ENCODE measurements around the gene PIERCE2. TPM values are rescaled to one million over a fixed set of nuclear protein-coding genes. Genes with fewer than 3 reads are reported as not detected.
A peak's percentile ranks its signal among the peaks of the same experiment; 100 is the strongest.

PIERCE2 gene
- total and polyA plus RNA-seq, 2 of the 13 experiments (the other 11 are each of a cell fraction or from before 2014, with no cell fraction given), result 0.09 TPM; not detected in 1

DNA sequence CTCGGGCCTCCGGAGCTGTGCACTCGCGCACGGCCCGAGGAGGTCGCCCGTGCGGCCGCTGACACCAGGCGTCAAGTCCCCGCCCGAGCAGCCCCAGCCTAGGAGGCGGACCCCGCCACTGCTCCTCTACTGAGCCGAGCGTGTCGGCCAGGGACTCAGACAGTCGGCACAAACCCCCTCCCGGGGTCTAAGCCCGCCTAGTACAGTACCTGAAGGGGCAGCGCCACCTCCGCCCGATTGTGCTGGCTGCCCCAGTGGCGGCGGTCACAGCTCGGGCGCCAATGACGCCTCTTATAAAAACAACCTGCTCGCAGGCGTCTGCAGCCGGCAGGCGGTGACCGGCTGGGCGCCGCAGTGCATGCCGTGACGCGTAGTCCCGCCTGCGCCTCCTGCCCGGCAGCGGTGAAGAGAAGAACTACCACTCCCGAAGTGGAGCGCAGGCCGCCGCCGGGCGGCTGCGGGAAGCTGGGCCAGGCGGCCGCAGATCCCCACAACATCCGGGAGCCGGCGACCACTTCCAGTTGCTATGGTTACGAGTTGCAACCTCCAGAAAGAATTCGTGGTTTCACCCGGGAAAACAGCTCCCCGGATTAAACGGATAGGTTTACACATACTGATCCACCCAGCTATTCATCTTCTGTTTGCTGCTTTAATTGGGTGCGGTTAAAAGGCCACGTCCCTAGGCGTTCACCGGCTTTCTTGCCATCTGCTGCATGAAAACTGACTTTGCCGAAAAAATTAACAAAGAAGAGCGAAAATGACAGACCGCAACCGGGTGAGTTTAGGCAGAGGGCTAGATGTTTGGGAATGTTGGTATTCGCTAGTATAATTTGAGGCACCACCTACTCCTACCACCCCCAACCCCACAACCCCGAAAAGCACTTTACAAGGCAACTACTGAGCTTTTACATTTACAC, at the start of gene PIERCE2, which contains the start of gene CCPG1 (continued):
- TF ChIP-seq HNF1B (CRISPR knock-in tag; IDR thresholded peaks at IDR 0.05) (peak; percentile 82; the same call in 1 of the 2 replicates), ZNF550 (CRISPR knock-in tag; IDR thresholded peaks at IDR 0.05; ENCODE audit: borderline replicate concordance) (no peak), AKAP8 (CRISPR knock-in tag; IDR thresholded peaks at IDR 0.05) (peak; percentile 70; the same call in 1 of the 2 replicates), FLYWCH1 (CRISPR knock-in tag; IDR thresholded peaks at IDR 0.05) (no peak), ZNF737 (CRISPR knock-in tag; IDR thresholded peaks at IDR 0.05; ENCODE audit: borderline replicate concordance) (no peak), ZNF558 (CRISPR knock-in tag; IDR thresholded peaks at IDR 0.05; ENCODE audit: borderline replicate concordance) (peak; percentile 59; the same call in 1 of the 2 replicates), ZNF773 (CRISPR knock-in tag; IDR thresholded peaks at IDR 0.05; ENCODE audit: borderline replicate concordance) (peak; percentile 60; the same call in 1 of the 2 replicates), ZSCAN9 (CRISPR knock-in tag; IDR thresholded peaks at IDR 0.05; ENCODE audit: borderline replicate concordance) (peak; percentile 81; the same call in 1 of the 2 replicates), PTBP1 (IDR thresholded peaks at IDR 0.05; ENCODE audit: low read depth, low read length, poor library complexity, severe bottlenecking) (no peak), RBAK (CRISPR knock-in tag; IDR thresholded peaks at IDR 0.05) (no peak), ZNF512 (CRISPR knock-in tag; IDR thresholded peaks at IDR 0.05) (peak; percentile 82; the same call in 1 of the 2 replicates)
- TF ChIP-seq, protein P1, sequence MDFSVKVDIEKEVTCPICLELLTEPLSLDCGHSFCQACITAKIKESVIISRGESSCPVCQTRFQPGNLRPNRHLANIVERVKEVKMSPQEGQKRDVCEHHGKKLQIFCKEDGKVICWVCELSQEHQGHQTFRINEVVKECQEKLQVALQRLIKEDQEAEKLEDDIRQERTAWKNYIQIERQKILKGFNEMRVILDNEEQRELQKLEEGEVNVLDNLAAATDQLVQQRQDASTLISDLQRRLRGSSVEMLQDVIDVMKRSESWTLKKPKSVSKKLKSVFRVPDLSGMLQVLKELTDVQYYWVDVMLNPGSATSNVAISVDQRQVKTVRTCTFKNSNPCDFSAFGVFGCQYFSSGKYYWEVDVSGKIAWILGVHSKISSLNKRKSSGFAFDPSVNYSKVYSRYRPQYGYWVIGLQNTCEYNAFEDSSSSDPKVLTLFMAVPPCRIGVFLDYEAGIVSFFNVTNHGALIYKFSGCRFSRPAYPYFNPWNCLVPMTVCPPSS (IDR thresholded peaks at IDR 0.05), result no peak
- TF ChIP-seq, protein P2, sequence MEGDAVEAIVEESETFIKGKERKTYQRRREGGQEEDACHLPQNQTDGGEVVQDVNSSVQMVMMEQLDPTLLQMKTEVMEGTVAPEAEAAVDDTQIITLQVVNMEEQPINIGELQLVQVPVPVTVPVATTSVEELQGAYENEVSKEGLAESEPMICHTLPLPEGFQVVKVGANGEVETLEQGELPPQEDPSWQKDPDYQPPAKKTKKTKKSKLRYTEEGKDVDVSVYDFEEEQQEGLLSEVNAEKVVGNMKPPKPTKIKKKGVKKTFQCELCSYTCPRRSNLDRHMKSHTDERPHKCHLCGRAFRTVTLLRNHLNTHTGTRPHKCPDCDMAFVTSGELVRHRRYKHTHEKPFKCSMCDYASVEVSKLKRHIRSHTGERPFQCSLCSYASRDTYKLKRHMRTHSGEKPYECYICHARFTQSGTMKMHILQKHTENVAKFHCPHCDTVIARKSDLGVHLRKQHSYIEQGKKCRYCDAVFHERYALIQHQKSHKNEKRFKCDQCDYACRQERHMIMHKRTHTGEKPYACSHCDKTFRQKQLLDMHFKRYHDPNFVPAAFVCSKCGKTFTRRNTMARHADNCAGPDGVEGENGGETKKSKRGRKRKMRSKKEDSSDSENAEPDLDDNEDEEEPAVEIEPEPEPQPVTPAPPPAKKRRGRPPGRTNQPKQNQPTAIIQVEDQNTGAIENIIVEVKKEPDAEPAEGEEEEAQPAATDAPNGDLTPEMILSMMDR (CRISPR knock-in tag; IDR thresholded peaks at IDR 0.05), result peak; percentile 75
- TF ChIP-seq, protein P3, sequence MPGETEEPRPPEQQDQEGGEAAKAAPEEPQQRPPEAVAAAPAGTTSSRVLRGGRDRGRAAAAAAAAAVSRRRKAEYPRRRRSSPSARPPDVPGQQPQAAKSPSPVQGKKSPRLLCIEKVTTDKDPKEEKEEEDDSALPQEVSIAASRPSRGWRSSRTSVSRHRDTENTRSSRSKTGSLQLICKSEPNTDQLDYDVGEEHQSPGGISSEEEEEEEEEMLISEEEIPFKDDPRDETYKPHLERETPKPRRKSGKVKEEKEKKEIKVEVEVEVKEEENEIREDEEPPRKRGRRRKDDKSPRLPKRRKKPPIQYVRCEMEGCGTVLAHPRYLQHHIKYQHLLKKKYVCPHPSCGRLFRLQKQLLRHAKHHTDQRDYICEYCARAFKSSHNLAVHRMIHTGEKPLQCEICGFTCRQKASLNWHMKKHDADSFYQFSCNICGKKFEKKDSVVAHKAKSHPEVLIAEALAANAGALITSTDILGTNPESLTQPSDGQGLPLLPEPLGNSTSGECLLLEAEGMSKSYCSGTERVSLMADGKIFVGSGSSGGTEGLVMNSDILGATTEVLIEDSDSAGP (CRISPR knock-in tag; IDR thresholded peaks at IDR 0.05; ENCODE audit: borderline replicate concordance), result peak; percentile 91; the same call in 1 of the 2 replicates

Data from HepG2 (cell line).